Measurements from ENCODE around the gene SRMS.

GRCh38 chr20:63558804-63559484 is 11.4 kb upstream of the SRMS start:
- TF ChIP-seq CTCF (IDR thresholded peaks at IDR 0.05; ENCODE audit: extremely low read depth in 1 of 2, insufficient read depth in 1 of 2, low read depth in 1 of 2, low read length in 2 of 2) (no peak), POLR2A (IDR thresholded peaks at IDR 0.05; ENCODE audit: low read depth, low read length) (no peak), POLR2AphosphoS5 (IDR thresholded peaks at IDR 0.05; ENCODE audit: insufficient read depth, low read depth, low read length) (no peak), FOS (IDR thresholded peaks at IDR 0.05; ENCODE audit: borderline replicate concordance, insufficient read depth, low read length) (no peak), GATA2 (IDR thresholded peaks at IDR 0.05; ENCODE audit: insufficient read depth, insufficient read length, low read depth, low read length) (no peak), MAX (IDR thresholded peaks at IDR 0.05; ENCODE audit: insufficient read depth, insufficient read length) (no peak), EZH2 (IDR thresholded peaks at IDR 0.05; ENCODE audit: borderline replicate concordance, low read depth, low read length, severe bottlenecking) (no peak), MYC (IDR thresholded peaks at IDR 0.05; ENCODE audit: low read depth, low read length) (no peak)

Measured in endothelial cell of umbilical vein (primary cell).